ENCODE data around the gene IL1RAPL1.

DNA sequence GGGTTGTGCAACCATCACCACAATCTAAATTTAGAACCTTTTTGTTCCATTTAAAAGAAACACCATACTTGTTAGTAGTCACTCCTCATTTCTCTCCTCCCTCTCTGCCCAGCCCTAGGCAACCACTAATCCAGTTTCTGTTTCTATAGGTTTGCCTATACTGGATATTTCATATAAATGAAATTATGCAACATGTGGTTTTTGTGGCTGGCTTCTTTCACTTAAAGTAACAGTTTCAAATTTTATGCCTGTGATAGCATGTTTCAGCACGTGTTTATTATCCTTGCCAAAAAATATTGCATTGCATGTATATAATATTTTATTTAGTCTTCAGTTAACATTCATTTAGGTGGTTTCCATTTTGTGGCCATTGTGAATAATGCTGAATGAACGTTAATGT is 437.6 kb downstream of the IL1RAPL1 start:
- no peak for TF ChIP-seq CTCF (IDR thresholded peaks at IDR 0.05)
- no peak for TF ChIP-seq EP300 (IDR thresholded peaks at IDR 0.05)
- no peak for TF ChIP-seq POLR2AphosphoS5 (IDR thresholded peaks at IDR 0.05)

Measured in esophagus muscularis mucosa (tissue), 4 donors.